H9 (cell line): ENCODE results near the gene GFOD2. TPM values are rescaled to one million over a fixed set of nuclear protein-coding genes. Genes with fewer than 3 reads are reported as not detected.

Experiments
- DNase-seq: peaks from one replicate; pipeline ENCODE4 v3.0.0-alpha.2; 2017
- H2AFZ ChIP-seq: one replicate; pipeline ENCODE4 v1.6.1; 2013; ENCODE audit warnings: mild to moderate bottlenecking, low read length, control low read depth, moderate library complexity
- H2AK5ac ChIP-seq: 2 replicates; pipeline ENCODE4 v1.6.1; 2013; ENCODE audit warnings: low read length, control low read depth, mixed read lengths; ENCODE audit not compliant: insufficient read length
- H2BK120ac ChIP-seq: one replicate; pipeline ENCODE4 v1.6.1; 2013; ENCODE audit warnings: low read depth, mild to moderate bottlenecking, low read length, control low read depth, inconsistent platforms; ENCODE audit not compliant: poor library complexity, severe bottlenecking
- H2BK12ac ChIP-seq: 2 replicates; pipeline ENCODE4 v1.6.1; 2013; ENCODE audit warnings: low read length, control low read depth, mixed read lengths, low read depth; ENCODE audit not compliant: insufficient read length
- H2BK15ac ChIP-seq: 2 replicates; pipeline ENCODE4 v1.6.1; 2013; ENCODE audit warnings: low read depth, low read length, control low read depth
- H2BK20ac ChIP-seq: one replicate; pipeline ENCODE4 v1.6.1; 2013; ENCODE audit warnings: low read depth, mild to moderate bottlenecking, low read length, control low read depth, inconsistent platforms; ENCODE audit not compliant: poor library complexity, severe bottlenecking
- H2BK5ac ChIP-seq: 2 replicates; pipeline ENCODE4 v1.6.1; 2013; ENCODE audit warnings: low read length, control low read depth, mixed read lengths; ENCODE audit not compliant: insufficient read length
- H3K14ac ChIP-seq: 2 replicates; pipeline ENCODE4 v1.6.1; 2013; ENCODE audit warnings: low read length, control low read depth; ENCODE audit not compliant: insufficient read depth
- H3K18ac ChIP-seq: 2 replicates; pipeline ENCODE4 v1.6.1; 2013; ENCODE audit warnings: low read depth, mild to moderate bottlenecking, mixed read lengths, low read length, control low read depth; ENCODE audit not compliant: insufficient read length
- H3K23ac ChIP-seq: 2 replicates; pipeline ENCODE4 v1.6.1; 2013; ENCODE audit warnings: low read length, control low read depth, mixed read lengths, low read depth; ENCODE audit not compliant: insufficient read length
- H3K23me2 ChIP-seq: 2 replicates; pipeline ENCODE4 v1.6.1; 2013; ENCODE audit warnings: low read depth, mild to moderate bottlenecking, mixed read lengths, low read length, control low read depth; ENCODE audit not compliant: insufficient read length, poor library complexity, severe bottlenecking
- H3K27ac ChIP-seq: 2 replicates; pipeline ENCODE4 v1.5.1; 2013; ENCODE audit warnings: low read length, control low read depth, mixed read lengths, low read depth; ENCODE audit not compliant: insufficient read length
- H3K27me3 ChIP-seq: 2 replicates; pipeline ENCODE4 v1.6.1; 2013; ENCODE audit warnings: low read length, control low read depth, inconsistent platforms; ENCODE audit not compliant: insufficient read depth
- H3K4ac ChIP-seq: 2 replicates; pipeline ENCODE4 v1.6.1; 2013; ENCODE audit warnings: low read depth, mild to moderate bottlenecking, control low read depth, inconsistent platforms, low read length, moderate library complexity
- H3K4me1 ChIP-seq: 2 replicates; pipeline ENCODE4 v1.6.1; 2013; ENCODE audit warnings: low read length, control low read depth, inconsistent platforms; ENCODE audit not compliant: insufficient read depth
- H3K4me2 ChIP-seq: 2 replicates; pipeline ENCODE4 v1.6.1; 2013; ENCODE audit warnings: low read length, control low read depth, mixed read lengths; ENCODE audit not compliant: insufficient read length, insufficient read depth
- H3K56ac ChIP-seq: 2 replicates; pipeline ENCODE4 v1.6.1; 2013; ENCODE audit warnings: low read depth, mild to moderate bottlenecking, mixed read lengths, low read length, control low read depth; ENCODE audit not compliant: insufficient read length
- H3K79me1 ChIP-seq: 2 replicates; pipeline ENCODE4 v1.6.1; 2013; ENCODE audit warnings: low read depth, mild to moderate bottlenecking, moderate library complexity, low read length, control low read depth, inconsistent platforms; ENCODE audit not compliant: insufficient read depth, poor library complexity, severe bottlenecking
- H3K79me2 ChIP-seq: 2 replicates; pipeline ENCODE4 v1.6.1; 2013; ENCODE audit warnings: low read length, control low read depth, inconsistent platforms; ENCODE audit not compliant: insufficient read depth
- H3K9ac ChIP-seq: 2 replicates; pipeline ENCODE4 v1.6.1; 2013; ENCODE audit warnings: low read length, control low read depth, mixed read lengths; ENCODE audit not compliant: insufficient read length; ENCODE audit errors: extremely low read depth
- H3K9me3 ChIP-seq: one replicate; pipeline ENCODE4 v1.6.1; 2013; ENCODE audit warnings: low read depth, low read length, inconsistent platforms; ENCODE audit not compliant: control insufficient read depth
- H3T11ph ChIP-seq: one replicate; pipeline ENCODE4 v1.6.1; 2013; ENCODE audit warnings: mild to moderate bottlenecking, low read length, control low read depth, inconsistent platforms
- H4K20me1 ChIP-seq: one replicate; pipeline ENCODE4 v1.6.1; 2013; ENCODE audit not compliant: control insufficient read depth, insufficient read length, insufficient read depth
- H4K5ac ChIP-seq: 2 replicates; pipeline ENCODE4 v1.6.1; 2013; ENCODE audit warnings: low read depth, mild to moderate bottlenecking, mixed read lengths, low read length, control low read depth; ENCODE audit not compliant: insufficient read length
- H4K8ac ChIP-seq: replicated peaks from 2 replicates; pipeline ENCODE4 v1.6.1; 2013; ENCODE audit warnings: low read length, control low read depth, mixed read lengths, low read depth; ENCODE audit not compliant: insufficient read length
- H4K91ac ChIP-seq: 2 replicates; pipeline ENCODE4 v1.6.1; 2013; ENCODE audit warnings: low read depth, mild to moderate bottlenecking, moderate library complexity, mixed read lengths, low read length, control low read depth; ENCODE audit not compliant: insufficient read length
- H3K27ac Mint-ChIP-seq, 3 experiments: 2 replicates in 2 of 3; 3 replicates in 1 of 3; pipeline ENCODE4 v1.8.0; 2020 to 2021; ENCODE audit warnings: mixed read lengths in 3 of 3, mild to moderate bottlenecking in 1 of 3, moderate library complexity in 1 of 3
- H3K27me3 Mint-ChIP-seq: 2 replicates; pipeline ENCODE4 v1.8.0; 2021; ENCODE audit warnings: low read depth, mild to moderate bottlenecking, moderate library complexity, mixed read lengths
- H3K36me3 Mint-ChIP-seq, 3 experiments: 2 replicates in 2 of 3; 3 replicates in 1 of 3; pipeline ENCODE4 v1.8.0; 2020 to 2021; ENCODE audit warnings: low read depth in 3 of 3, mixed read lengths in 3 of 3; ENCODE audit not compliant: insufficient read depth in 1 of 3
- H3K4me1 Mint-ChIP-seq, 2 experiments: 2 replicates each; pipeline ENCODE4 v1.8.0; 2020; ENCODE audit warnings: mixed read lengths in 2 of 2
- H3K4me3 Mint-ChIP-seq, 2 experiments: 2 replicates in 1 of 2; 3 replicates in 1 of 2; pipeline ENCODE4 v1.8.0; 2020 to 2021; ENCODE audit warnings: mild to moderate bottlenecking in 2 of 2, mixed read lengths in 2 of 2, moderate library complexity in 1 of 2
- H3K9me3 Mint-ChIP-seq, 2 experiments: 2 replicates in 1 of 2; 3 replicates in 1 of 2; pipeline ENCODE4 v1.8.0; 2020; ENCODE audit warnings: mild to moderate bottlenecking in 2 of 2, mixed read lengths in 2 of 2, moderate library complexity in 1 of 2
- CTCF ChIP-seq: fragments of 200-600 bp; sonication (generic); conservative IDR thresholded peaks from 3 replicates; pipeline ENCODE4 v1.8.0; 2021; ENCODE audit warnings: antibody characterized with exemption, mild to moderate bottlenecking
- WGBS: extraction: QIAGEN DNeasy Blood & Tissue Kit; methylation state at CpG from one replicate; pipeline ENCODE4 v1.1.7; 2013; ENCODE audit warnings: missing lambda C conversion rate, low lambda C conversion rate, mixed read lengths; ENCODE audit not compliant: insufficient read length; ENCODE audit errors: extremely low coverage; 5-methylcytosine and 5-hydroxymethylcytosine counted together
- total RNA-seq: library from RNA; stranded (reverse); gene quantifications from 2 replicates; pipeline ENCODE4 v1.2.1, GENCODE V29; 2021

Gene GFOD2
- total RNA-seq, 1 experiment from 2014 or later, result 21.8 TPM

- no peaks in the 10 kb centered on the region for H3K23me2 ChIP-seq
- Mint-ChIP-seq H3K4me3 (no peak overlapping the region), H3K4me1 (no peaks in the 10 kb centered on the region), H3K9me3 (no peaks in the 10 kb centered on the region), H3K27ac (no peak overlapping the region; a peak in 1 of 7 replicates), H3K27me3 (no peaks in the 10 kb centered on the region), H3K36me3 (peaks cover 14 to 26% (median 25%) of the 10 kb centered on the region in 3 experiments; a peak in 6 of 7 replicates)
- no peak overlapping the region for H4K91ac ChIP-seq
- H3K14ac ChIP-seq, result no peak overlapping the region
- no peak overlapping the region for H3K9ac ChIP-seq
- H3K9me3 ChIP-seq, result no peaks in the 10 kb centered on the region
- H2AK5ac ChIP-seq, result no peak overlapping the region
- TF ChIP-seq CTCF, result no peak
- H3K56ac ChIP-seq, result no peak overlapping the region
- WGBS, result no CpG with 5 or more reads among the region's 5 CpGs
- H4K5ac ChIP-seq, result no peak overlapping the region
- no peak overlapping the region for H2BK12ac ChIP-seq
- no peak overlapping the region for H4K8ac ChIP-seq
- H2AFZ ChIP-seq, result no peak overlapping the region
- H2BK20ac ChIP-seq, result no peak overlapping the region
- H3K23ac ChIP-seq, result no peak overlapping the region
- H3K27me3 ChIP-seq, result no peaks in the 10 kb centered on the region
- no peak overlapping the region for H3T11ph ChIP-seq
- H3K18ac ChIP-seq, result no peak overlapping the region
- H3K4me1 ChIP-seq, result no peaks in the 10 kb centered on the region
- H2BK120ac ChIP-seq, result no peak overlapping the region
- H4K20me1 ChIP-seq, result no peaks in the 10 kb centered on the region
- H2BK15ac ChIP-seq, result no peak overlapping the region
- DNase-seq, result no peak
- H3K4ac ChIP-seq, result no peak overlapping the region
- H3K27ac ChIP-seq, result no peak overlapping the region
- no peak overlapping the region for H3K4me2 ChIP-seq
- H2BK5ac ChIP-seq, result no peak overlapping the region
- no peaks in the 10 kb centered on the region for H3K79me2 ChIP-seq
- no peaks in the 10 kb centered on the region for H3K79me1 ChIP-seq
These were observed 14.8 kb upstream of the GFOD2 start for GRCh38 chr16:67733734-67734470.
